C4-2B (cell line): ENCODE results near the gene KAT6B.

Source experiments
- CTCF ChIP-seq: fragments of 450-650 bp; conservative IDR thresholded peaks from 2 replicates; pipeline ENCODE4 v1.5.1; 2017; ENCODE audit warnings: mild to moderate bottlenecking
- ZFX ChIP-seq: fragments of 450-650 bp; IDR thresholded peaks from 2 replicates; pipeline ENCODE4 v1.6.1; 2017

GRCh38 chr10:74891053-74891452 lies 64.7 kb downstream of the KAT6B start:
- TF ChIP-seq CTCF (no peak), ZFX (no peak)
